GDM1 (cell line): ENCODE measurements around the gene TNS4.

Experiments
- DNase-seq: peaks from one replicate; lab custom pipeline; 2025; lab: John Stamatoyannopoulos, UW

TNS4 gene

DNA sequence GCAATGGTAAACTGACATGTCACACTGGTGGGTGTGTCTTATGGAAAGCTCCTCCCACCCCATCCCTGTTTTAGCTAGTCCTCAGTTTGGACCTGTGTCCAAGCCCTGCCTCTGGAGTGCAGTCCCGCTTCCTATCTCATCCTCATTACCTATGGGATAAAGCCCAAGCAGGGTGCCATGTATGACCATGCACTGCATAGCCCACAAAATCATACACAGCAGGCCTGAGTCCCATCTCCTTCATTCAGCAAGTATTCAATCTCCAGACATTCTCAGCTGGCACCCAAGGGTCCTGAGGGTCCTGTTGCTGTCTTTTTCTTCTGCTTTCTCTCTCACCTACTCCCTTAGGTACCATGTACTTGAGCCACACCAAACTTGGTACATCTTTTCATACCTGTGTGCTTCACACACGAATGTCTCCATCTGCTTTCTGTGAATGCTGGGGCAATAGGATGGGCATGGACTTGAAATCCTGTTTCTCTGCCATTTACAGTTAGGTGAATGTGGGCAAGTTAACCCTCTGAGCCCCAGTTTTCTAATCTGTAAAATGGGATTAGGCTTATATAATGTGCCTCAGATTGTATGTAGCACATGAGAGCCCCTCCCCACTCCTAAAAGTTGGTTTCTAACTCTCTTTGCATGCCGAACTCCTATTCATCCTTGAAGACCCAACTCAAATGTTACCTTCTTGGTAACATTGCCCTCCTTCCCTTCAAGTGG lies 28.5 kb downstream of the TNS4 start:
- no peak for DNase-seq

- DNase-seq = no peak
Measured at GRCh38 chr17:40471846-40472732, 29.3 kb downstream of the TNS4 start.

GRCh38 chr17:40470932-40471828 lies 30.2 kb downstream of the TNS4 start:
- DNase-seq = no peak

GRCh38 chr17:40469805-40470675 lies 31.4 kb downstream of the TNS4 start:
- DNase-seq = no peak

DNA sequence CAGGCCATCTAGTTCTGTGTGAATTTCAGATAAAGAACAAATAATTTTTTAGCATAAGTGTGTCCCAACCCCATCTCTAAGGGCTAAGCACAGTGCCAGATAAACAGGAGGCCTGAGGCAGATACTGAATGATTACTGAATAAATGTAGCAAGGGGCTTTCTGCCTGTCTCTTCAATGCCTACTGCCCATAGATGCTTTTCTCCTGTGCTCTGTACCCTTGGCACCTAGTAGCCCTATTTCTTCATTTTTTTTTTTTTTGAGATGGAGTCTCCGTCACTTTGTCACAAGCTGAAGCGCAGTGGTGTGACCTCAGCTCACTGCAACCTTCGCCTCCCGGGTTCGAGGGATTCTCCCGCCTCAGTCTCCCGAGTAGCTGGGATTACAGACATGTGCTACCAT lies 32.9 kb downstream of the TNS4 start:
- no peak for DNase-seq

- no peak for DNase-seq
Measured at GRCh38 chr17:40467281-40467867, 34.0 kb downstream of the TNS4 start.

DNA sequence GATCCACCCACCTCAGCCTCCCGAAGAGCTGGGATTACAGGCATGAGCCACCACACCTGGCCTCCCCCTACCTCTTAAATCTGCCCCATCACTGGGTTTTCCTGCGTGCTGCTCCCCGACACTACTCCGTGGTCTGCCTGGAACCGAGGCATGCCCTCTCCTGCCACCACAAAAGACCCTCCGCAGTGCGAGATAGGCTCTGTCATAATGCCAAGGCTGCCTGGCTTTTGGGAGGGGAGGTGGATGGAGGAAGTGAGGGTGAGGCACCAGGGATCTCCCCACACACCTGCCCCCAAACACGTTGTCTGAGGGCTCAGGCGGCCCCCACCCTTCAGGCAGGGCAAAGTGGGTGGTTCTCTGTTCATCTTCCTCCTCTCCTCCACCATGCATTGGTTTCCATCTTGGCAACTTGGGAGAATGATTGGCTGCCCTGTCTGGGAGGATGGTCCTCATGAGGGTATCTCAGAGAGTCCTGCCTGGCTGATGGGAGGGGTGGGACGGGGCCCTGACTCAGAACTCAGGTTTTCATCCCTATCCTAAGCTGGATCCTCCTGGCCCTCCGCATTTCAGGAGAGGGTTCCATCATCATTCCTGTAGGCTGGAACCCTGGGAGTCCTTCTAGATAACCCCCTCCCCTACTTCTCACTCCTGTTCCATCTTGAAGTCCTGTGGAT lies 35.0 kb downstream of the TNS4 start:
- DNase-seq = no peak

- no peak for DNase-seq
Measured at GRCh38 chr17:40464392-40464855, 37.0 kb downstream of the TNS4 start.

DNA sequence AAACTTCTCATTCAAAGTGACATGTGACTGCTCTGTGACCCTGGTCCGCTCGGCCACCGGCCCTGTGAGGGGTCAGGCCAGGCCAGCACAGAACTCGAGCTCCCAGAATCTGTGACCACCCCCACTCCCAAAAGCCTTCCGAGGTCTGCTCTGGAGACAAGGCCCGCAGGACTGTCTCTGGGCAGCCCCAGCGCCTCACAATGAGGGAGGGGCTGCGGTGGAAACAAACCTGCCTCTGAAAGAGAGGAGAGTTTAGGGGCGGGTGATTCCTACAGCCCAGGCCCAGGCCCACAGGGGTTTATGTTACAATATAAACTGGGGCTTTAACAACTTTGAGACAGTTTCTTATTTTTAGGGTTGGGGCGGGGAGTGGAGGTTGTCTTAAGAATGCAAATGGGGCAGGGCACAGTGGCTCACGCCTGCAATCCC lies 38.3 kb downstream of the TNS4 start:
- no peak for DNase-seq

DNA sequence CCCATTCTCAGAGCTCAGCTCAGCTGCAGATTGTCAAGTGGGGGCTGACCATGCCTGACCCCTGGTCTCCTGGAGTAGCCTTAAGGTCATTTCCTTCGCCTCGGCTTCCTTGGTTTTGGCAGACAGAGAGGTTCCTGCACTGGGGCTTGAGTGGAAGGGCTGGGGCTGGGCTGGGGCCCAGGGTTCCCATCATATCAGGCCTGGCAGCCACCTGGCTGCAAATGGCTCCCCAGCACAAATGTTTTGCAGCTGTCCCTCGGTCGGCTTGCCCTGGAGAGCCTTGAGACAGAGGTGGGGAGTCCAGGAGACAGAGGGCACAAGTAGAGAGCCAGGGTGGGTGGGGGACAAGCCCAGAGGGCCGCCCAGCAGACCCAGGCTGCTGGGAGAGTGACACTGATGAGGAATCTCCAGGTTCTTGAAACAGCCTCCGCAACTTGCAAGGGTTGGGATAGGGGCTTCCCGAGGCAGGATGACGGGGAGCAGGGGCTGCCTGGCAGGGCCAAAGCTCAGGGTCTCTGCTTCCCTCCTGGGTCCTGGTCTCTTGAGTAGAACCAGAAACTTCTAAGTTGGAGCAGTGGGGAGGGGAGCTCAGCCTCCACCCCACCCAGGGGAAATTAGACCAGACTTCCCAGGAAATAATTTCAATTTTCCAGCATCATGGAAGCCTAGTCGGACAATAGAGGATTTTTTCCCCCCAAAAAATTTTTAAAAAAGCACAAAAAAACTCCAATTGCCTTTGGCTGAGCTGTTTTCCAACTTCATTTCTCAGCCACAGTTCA lies 38.9 kb downstream of the TNS4 start:
- DNase-seq = no peak

DNA sequence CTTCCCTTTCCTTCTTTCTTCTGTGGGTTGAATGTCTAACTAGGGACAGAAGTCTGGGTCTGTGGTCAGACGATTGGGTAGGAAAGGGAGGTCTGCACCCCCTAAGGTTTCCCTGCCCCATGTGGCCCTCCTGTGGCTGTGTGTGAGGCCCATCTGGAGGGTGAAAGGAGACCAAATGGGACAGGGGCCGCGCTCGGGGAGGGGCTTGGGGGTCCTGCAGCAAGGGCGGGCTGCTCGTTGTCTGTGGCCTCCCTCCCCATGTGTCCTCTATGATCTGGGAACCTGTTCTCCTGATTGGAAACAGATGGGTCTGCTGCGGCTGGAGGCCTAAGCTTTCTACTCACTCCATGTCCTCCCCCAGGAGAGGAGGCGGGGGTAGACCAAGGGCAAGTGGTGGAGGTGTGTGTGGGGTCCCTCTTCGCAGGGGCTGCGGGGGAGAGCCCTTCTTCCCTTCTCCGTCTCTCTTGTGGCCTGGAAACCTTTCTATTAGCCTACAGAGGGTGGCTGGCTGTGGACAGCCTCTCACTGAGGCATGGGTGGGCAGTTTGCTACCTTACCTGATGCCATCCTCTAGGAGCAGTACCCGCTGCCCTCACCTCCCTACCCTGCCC lies 39.6 kb downstream of the TNS4 start:
- no peak for DNase-seq

DNA sequence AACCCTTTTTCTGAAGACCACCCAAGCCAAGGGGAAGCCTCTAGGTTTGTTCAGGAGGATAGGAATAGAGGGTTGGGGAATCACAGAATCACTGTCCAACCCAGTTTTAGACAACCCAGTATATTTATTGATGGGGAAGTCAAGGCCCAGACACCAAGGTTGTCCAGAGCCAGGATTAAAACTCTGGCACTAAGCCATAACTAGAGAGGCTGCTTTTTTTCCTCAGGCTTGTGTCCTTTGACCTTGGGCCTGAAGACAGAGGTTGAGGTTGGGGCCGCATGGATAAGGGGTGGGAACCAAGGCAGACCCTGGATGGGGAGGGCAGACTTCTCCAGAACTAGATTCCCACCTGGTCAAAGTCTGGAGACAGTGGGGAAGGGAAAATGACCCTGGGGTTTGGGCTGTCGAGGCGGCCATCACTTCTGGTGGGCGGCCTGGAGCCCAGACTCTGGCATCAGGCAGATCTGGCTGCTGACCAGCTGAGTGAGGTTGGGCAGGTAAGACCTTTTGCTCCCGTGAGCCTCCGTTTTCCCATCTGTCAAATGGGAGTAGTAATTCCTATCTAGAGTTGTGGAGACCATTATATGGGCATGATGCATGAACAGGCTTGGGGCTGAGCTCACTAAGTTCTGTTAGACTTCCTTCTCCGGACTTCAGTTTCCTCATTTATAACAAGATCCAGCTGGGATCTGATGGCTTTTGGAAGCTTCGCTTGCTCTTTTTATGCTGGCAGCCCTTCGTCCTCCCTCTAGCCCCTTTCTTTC lies 40.3 kb downstream of the TNS4 start:
- no peak for DNase-seq

DNA sequence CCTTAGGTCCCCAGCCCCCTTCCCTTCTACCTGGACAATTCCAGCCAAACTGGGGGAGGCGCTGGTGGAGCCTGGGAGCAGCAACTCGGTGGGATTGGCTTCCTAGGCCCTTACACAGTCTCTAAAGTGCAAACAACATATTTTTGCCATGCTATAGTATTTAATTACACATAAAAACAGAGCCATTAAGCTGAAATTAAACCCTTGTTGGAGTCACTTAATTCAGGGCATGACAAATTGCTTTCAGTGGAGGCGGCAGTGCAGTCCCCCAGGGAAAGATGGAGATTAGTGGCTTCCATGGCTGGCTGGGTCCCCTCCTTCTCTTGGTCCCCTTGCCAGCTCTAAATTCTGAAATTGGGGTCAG lies 40.8 kb downstream of the TNS4 start:
- DNase-seq = no peak

- DNase-seq = no peak
Measured at GRCh38 chr17:40459636-40460603, 41.5 kb downstream of the TNS4 start.

DNA sequence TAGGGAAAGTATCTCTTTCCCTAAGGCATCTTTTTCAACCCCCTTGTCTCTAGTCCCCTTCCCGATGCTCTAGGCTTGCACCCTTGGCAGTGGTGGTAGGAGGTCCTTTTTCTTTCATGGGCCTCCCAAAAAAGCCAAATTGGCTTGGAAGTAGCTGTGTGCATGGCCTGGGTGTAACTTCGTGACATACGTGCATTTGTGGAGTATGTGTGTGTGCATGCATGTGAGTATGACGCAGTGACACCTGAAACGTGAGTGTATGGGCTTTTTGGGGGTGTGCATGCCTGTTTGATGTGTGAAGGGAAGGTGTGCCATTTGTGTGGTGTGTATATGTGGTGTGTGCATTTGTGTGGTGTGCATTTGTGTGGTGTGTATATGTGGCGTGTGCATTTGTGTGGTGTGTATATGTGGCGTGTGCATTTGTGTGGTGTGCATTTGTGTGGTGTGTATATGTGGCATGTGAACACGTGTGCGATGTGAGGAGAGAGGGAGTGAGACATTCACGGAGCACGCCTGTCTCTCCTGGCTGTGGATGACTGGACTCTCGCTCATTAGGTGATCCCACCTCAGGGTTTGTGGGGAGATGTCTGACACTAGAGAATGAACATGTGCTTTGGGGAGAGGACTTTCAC lies 42.5 kb downstream of the TNS4 start:
- DNase-seq = no peak

- DNase-seq = no peak
Measured at GRCh38 chr17:40457964-40458791, 43.2 kb downstream of the TNS4 start.
